GM19035 (cell line): Measurements from ENCODE around the gene EPHX1.
"Not testable (repeated sequence)": the region's sequence is repeated elsewhere in the genome, so short reads cannot be mapped to it uniquely, and the experiment has no call there.

ENCODE experiments used
- ATAC-seq: cut with Tn5 transposase; IDR thresholded peaks from one replicate; pipeline ENCODE4 v1.9.1; 2021; ENCODE audit not compliant: unreplicated experiment

The EPHX1 gene

DNA sequence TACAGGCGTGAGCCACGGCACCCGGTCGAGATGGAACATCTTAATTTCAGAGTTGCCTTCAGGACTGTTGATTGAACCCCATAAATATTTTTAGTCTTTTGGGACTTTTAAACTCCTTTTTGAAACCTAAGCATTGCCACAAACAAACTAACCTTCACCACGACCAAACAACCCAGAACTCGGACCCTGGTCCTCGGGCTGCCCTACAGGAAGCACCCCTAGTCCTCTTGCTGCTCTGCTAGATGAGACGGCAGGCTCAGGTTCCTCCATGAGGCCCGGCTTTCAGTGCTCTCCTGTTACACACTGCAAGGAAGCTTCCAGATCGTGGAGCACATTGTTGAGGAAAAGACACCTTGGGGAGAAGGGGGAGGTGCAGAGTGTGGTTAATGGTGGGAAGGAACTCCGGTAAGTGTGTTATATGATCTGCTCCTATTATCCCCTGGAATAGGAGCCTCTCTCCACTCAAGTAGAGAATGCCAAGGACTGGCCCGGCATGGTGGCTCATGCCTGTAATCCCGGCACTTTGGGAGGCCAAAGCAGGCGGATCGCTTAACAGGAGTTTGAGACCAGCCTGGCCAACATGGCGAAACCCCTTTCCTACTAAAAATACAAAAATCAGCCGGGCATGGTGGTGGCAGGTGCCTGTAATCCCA lies 5.7 kb downstream of the EPHX1 start:
- ATAC-seq = no peak

DNA sequence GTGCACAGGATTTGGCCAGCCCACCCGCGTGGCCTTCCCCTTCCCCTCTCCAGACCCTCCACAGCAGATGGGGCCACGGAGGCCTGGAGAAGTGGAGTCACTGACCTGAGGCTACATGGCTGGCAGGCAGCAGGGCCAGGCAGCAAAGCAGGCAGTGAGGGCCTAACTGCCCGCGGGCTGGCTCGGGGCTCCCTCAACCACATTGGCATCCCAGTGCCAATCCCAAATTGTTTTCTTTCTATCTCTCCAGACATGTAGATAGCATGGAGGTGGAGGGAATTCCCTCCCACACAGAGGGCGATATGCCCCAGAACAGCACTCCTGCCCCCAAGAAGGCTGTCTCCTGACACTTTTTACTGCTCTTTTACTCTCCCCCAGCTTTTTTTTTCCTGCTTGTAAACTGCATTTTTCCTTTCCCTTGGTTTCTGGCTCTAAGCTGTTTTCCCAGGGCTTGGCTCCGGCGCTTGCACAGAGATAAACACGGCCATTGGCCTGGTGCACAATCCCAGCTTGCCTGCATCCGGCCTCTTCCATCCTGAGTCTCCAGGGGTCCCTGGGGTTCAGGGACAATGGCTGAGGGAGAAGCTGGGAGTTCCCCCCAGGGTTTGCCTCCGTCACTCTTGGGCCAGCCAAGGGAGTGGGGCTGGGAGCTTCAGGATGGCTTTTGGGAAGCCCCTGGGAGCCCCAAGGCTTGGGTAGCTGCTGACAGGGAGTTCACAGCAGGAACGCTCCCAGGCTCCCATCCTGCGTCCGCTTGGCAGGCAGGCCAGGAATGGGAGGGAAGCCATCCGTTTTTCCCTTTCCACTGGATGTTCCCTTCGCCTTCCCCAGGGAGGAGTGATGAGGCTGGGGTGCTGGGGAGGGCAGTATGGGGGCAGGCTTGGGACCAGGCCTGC lies 7.0 kb downstream of the EPHX1 start:
- ATAC-seq = no peak

GRCh38 chr1:225817611-225818061 lies 7.7 kb downstream of the EPHX1 start:
- no peak for ATAC-seq

GRCh38 chr1:225818229-225818628 lies 8.3 kb downstream of the EPHX1 start:
- ATAC-seq = no peak

DNA sequence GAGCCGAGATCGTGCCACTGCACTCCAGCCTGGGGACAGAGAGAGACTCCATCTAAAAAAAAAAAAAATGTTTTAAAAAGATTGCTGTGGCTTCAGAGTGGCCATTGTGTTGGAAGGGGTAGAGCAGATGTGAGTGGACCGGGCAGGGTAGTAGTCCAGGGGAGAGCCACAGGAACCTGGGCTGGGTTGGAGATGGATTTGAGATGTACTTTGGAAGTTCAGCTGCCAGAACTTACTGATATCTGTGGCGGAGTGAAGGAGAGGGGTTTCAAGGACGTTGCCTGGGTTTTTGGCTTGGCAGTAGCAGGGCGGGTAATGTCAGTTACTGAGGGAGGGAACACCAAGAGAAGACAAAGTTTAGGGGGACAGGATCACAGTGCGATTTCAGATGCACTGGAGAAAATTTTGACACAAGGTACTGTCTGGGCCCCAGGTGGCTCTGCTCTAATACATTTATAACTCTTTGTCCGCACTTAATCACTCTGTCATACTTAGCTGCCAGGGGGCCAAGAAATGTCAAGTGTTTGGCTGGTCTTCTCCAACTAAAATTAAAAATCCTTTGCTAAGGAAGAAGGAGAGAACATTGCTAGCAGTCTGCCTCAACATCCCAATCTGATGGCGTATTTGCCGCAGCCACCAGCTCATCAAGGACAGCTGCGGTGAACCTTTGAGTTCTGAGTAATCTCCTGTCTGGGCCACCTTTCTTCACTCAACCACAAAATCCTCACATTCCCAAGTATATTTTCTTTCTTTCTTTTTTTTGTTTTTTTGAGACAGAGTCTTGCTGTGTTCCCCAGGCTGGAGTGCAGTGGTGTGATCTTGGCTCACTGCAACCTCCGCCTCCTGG lies 9.6 kb downstream of the EPHX1 start:
- ATAC-seq = no peak

DNA sequence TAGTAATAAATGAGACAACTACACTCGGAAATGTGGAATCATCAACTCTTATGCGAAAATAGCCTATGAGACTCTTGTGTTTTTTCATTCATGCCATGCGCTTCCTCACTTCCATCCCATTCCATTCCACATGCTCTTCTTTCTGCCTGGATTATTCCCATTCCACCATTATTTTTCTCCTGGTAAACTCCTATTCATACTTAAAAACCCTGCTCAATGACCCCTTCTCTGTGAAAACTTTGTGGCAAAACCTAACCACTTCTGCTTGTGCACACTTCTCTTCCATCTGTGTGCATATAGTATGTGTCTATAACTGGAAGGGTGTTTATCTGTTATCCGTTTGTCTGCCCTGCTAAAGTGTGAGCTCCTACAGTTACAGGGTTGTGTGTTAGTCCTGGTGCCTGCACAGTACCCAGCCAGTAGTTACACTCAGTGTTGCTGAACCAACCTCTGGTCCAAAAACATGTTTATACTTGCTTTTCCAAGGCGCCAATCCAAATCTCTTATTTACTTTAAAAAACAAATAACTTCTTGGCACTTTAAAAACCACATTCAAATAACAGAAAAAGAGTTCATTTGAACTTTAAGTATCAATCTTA lies 10.7 kb downstream of the EPHX1 start:
- ATAC-seq = no peak

DNA sequence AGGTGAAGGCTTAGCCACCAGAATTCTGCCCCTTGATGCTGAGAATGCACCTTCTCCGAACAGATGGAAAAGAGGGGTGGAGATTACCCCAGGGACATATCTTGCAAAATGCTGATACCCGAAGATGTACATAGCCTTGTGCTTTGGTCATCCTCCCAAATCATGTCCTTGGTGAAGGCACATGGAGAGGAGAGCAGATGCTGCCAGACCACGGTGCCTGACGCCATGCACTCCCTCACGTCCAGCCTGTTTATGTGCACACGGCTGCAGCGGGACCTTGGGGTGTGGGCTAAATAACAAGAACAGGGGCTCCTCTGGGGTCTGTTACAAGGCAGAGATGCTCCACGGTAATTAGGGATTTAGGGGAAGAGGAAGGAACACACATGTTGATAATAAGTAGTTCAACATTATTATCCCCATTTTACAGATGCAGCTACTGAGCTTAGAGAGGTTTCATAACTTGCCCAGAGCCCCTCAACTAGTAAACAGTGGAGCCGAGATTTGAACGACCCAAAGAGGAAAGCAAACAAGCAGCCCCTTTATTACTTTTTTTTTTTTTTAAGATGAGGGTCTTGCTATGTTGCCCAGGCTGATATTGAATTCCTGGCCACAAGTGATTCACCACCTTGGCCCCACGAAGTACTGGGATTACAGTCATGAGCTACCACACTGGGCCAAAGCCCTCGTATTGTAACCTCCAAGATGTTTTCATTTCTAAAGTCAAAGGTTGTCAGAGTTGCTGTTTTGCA lies 12.9 kb downstream of the EPHX1 start:
- ATAC-seq = no peak

DNA sequence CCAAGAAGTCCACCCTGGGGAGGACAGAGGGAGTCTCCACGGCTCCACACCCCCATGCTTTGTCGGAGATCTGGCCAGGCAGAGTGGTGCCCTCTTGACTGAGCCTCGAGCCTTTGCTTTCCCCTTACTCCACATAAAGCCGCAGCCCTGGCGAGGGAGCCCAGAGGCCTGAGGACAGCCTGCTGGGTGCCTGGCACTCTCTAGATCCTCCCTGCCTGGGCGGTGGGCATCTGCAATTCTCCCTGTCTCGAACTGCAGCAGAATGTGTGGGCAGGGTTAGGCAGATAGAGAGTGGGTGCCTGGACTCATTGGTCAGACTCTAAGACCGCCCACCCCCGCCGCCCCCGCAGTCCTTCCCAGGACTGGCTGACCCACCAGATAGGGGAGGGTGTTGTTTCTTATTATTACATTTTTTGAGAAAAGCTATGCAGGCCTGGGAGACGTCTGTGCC lies 13.9 kb downstream of the EPHX1 start:
- ATAC-seq = no peak

- no peak for ATAC-seq
Observed at GRCh38 chr1:225824533-225824941, 14.6 kb downstream of the EPHX1 start.

GRCh38 chr1:225825078-225825477 lies 15.2 kb downstream of the EPHX1 start:
- ATAC-seq = no peak

DNA sequence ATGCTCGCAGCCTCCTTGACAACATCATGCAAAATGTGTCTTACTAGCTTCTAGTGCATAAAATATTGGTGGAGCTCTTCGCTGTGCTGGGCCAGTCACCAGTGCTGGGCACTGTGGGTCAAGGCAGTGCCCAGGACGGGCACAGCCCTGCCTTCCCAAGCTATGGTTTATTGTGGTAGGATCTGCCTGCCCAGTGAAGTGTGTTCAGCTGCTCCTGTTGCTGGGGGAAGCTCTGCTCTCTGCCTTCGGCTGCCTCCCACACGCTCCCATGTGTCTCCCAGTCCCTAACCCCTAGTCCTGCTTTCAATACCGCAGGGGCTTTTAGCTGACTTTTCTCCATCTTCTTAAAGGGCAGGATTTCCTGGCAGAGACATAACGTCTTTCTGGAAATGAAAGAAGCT lies 15.7 kb downstream of the EPHX1 start:
- ATAC-seq = no peak

GRCh38 chr1:225827076-225827475 lies 17.2 kb downstream of the EPHX1 start:
- no peak for ATAC-seq

DNA sequence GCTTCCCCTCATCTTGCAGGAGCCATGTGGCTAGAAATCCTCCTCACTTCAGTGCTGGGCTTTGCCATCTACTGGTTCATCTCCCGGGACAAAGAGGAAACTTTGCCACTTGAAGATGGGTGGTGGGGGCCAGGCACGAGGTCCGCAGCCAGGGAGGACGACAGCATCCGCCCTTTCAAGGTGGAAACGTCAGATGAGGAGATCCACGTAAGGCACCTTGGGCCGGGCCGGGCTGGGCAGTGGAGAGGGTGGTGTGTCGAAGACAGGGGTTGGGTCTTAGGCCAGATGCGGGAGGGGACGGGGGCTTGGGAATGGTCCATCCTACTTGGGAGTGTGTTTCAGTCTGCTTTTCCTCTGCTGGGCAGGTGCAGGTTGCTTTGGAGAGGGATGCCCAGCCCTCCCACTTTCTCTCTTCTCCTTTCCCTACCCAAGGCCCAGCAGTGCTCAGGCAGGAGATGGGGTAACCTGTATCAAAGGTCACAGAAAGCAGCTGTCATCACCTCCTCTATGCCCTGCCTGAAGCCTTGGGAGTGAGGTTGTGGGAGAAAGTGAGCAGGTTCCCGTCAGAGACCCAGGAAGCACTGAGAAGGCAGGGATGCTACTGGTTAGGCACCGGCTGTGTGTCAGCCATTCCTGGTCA lies 18.9 kb downstream of the EPHX1 start:
- ATAC-seq = no peak

DNA sequence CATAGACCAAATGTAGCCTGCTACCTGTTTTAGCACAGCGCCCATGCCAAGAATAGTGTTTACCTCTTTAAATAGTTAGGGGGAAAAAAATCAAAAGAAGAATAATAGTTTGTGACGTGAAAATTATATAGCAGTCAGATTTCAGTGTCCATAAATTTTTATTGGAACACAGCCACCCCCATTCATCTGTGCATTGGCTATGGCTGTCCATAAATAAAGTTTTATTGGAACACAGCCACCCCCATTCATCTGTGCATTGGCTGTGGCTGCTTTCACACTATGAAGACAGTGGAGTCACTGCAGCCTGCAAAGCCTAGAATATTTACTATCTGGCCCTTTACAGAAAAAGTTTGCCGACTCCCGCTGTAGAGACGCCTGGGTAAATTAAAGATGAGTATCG lies 20.9 kb downstream of the EPHX1 start:
- ATAC-seq = no peak

DNA sequence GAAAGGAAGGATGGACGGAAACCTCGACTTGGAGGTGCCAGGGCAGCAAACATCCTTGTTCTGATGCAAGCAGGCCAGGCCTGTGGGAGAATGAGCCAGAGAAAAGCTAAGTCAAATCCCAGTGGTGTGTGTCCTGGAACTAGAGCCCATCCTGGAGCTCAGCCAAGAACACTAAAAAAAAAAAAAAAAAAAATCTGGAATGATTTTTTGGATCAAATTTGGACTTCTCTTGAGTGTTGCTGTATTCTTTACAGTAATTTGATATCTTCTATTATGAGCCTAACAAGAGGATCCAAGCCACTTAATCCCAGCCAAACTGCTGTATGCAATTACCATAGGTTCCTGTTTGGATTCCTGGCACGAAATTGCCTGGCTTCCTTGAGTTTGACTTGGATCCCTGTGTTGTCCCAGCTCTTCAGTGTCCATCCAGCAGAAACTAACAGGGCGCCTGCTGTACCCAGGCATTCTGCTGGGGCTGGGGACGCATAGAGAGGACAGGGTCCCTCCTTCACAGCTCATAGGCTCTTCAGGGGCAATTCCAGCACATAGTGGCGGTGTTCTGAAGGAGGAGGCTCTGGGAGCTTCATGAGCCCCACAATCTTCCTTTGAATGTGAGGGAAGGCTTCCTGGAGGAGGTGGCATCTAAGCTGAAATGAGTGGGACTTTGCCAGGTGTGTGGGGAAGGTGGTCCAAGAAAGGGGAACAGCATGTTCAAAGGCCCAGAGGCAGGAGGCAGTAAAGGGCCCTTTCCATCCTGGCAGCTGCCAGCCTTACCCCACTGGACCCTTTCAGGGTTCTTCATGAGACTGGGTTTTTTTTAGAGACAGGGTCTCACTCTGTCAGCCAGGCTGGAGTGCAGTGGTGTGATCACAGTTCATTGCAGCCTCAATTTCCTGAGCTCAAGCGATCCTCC lies 24.7 kb downstream of the EPHX1 start:
- ATAC-seq = no peak

- no peak for ATAC-seq
Observed at GRCh38 chr1:225835856-225836255, 25.9 kb downstream of the EPHX1 start.

GRCh38 chr1:225836296-225836695 lies 26.4 kb downstream of the EPHX1 start:
- not testable (repeated sequence) for ATAC-seq

- no peak for ATAC-seq
Observed at GRCh38 chr1:225838793-225839192, 28.9 kb downstream of the EPHX1 start.

DNA sequence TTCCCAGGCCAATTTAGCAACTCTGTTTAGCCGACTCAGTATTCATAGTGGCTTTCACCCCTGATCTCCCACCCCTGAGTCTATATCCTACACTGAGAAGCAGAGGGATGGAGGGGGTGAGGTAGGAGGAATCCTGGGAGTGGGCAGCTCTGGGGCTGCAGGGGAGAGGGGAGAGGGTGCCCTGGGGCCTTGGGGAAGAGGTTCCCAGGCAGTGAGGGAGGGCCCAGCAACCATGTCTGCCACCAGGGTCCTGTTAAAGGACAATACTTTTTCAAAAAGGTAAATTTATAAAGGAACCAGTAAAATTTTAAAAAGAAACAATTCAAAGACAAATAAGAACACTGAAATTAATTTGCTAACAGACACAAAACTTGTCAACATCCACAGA lies 30.3 kb downstream of the EPHX1 start:
- no peak for ATAC-seq
